ENCODE data around the gene ZFPL1.

ZFPL1 gene

GRCh38 chr11:65083834-65084597 lies at the start of gene ZFPL1, which contains the start of gene CDCA5:
ZFPL1 (plus strand) TSS chr11:65084222; CDS start chr11:65084699, 477 bp downstream.
CDCA5 (minus strand) TSS chr11:65084040; CDS start chr11:65083978, 62 bp downstream.
- DNase-seq (ENCODE audit: low spot score): peak; percentile 99

DNA sequence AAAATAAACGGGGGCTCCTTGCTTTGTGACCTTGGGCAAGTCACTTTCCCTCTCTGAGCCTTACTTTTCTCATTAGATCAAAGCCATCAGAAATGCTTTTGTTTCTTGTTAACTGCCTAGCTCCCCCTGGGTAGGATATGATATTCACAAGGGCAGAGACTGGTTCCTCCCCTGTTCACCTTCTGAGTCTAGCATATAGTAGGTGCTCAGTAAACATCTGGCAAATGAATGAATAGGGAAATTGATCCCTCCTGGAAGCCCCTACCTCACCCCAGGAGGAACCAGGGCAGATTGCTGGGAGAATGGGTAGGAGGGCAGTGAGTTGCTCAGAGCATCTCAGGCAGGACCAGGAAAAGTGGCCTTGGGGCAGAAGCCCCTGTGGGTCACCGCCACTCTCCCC lies 49.6 kb upstream of the ZFPL1 start:
- no peak for DNase-seq (ENCODE audit: low spot score)

DNA sequence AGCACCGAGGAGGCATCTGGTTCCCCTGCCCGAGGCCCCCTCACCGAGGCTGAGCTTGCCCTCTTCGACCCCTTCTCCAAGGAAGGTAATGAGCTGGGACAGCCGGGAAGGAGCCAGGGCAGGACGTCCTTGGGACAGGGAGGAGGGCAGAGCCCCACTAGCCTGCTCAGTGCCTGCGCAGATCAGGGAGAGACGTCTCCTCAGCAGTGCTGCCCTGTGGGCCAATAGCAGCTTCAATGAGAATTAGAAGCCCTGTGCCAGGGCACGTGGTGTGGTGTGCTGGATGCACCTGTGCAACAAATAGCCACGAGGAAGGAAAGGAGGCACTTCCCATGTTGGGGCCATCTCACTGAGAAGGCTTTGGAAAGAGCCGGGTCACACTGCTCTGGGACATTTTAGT lies 48.4 kb upstream of the ZFPL1 start:
- no peak for DNase-seq (ENCODE audit: low spot score)

DNA sequence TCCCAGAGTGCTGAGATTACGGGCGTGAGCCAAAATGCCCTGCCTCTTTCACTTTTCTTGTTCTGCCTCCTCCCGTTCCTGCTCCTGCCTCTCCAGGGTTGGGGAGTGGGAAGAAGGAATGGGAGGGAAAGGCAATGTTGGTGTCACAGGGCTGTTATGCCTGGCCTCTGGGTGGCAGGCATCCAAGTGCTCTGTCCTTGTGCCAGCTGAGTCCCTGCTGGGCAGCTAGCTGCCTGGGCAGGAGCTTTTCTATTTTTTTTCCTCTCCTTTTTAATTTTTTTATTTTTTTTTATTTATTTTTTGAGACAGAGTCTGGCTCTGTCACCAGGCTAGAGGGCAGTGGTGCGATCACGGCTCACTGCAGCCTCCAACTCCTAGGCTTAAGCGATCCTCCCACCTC lies 47.1 kb upstream of the ZFPL1 start:
- no peak for DNase-seq (ENCODE audit: low spot score)

- DNase-seq (ENCODE audit: low spot score): no peak
These were observed 43.5 kb upstream of the ZFPL1 start for GRCh38 chr11:65040520-65040846.

DNA sequence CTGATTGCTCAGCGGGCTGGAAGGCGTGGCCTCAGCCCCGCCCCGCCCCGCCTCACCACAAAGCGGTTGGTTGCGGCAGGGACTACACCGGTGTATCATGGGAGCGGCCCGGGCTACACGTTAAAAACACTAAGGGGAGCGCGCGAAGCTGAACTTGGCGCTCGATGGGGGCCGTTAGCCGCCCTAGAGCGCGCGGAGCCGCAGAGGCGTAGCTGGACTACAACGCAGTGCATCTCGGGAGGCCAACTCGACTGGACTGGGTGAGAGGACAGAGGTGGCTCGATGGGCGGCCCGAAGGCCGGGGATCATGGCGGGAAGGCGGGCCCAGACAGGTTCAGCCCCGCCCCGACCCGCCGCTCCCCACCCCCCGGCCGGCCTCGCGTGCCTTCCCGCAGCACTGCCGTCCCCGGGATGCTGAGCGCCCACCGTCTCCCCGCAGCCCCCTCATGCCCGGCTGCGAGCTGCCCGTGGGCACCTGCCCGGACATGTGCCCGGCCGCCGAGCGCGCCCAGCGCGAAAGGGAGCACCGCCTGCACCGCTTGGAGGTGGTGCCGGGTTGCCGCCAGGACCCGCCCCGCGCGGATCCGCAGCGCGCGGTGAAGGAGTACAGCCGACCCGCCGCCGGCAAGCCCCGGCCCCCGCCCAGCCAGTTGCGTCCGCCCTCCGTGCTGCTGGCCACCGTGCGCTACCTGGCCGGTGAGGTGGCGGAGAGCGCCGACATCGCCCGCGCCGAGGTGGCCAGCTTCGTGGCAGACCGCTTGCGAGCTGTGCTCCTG lies 43.0 kb upstream of the ZFPL1 start, which contains the start of gene SAC3D1:
SAC3D1 (plus strand) TSS at position 364 of the 776 bp plus-strand sequence; CDS start at position 447, 83 bp downstream.
- DNase-seq (ENCODE audit: low spot score): peak; percentile 98

DNA sequence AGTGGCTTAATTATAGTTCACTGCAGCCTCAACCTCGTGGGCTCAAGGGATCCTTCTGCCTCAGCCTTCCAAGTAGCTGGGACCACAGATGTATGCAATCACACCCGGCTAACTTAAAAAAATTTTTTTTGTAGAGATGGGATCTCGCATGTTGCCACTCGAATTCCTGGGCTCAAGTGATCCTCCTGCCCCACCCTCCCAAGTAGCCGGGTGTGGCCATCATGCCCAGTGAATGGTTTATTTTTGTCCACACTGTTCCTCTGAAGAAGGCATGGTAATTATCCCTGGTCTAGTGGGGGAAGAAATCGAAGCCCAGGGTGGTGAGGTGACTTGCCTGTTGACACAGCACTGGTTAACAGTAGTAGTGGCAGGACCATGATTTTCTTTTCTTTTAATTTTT lies 41.1 kb upstream of the ZFPL1 start:
- DNase-seq (ENCODE audit: low spot score): no peak

GRCh38 chr11:65043881-65044501 lies 40.0 kb upstream of the ZFPL1 start:
- no peak for DNase-seq (ENCODE audit: low spot score)

DNA sequence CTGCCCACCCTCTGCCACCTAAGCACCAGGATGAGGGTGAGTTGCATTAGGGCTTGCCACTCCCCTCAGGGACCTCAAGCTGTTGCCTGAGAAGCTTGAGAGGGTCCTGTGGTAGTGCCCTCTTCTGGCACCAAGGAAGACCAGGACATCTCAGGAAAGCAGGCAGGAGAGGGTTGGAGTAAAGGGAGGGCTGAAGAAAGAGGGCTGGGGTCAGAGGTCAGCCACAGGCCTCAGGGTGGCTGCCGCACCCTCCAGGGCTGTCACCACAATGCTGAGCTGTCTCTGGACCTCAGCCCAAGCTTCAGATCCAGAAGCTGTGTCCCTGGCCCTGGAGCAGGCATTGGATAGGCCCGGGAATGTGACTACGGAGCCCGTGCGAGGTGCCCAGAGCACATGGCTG lies 39.0 kb upstream of the ZFPL1 start:
- DNase-seq (ENCODE audit: low spot score): no peak

DNA sequence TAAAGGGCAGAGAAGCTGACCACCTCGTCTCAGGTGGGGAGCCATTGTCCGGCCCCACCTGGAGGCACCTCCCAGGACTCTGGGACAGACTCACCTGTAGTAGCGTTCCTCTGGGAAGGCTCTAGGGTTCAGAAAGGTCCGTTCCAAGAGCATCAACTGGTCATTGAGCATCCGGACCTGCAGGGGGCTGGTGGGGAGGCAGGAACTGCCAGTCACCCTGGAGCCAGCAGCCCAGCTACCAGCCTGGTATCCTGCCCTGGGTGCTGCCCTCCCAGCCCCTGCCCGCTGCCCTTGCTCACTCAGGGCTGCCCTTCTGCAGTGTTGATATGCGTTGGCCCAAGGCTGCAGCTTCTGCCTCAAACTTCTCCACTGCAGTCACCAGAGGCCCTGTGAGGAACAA lies 38.3 kb upstream of the ZFPL1 start:
- DNase-seq (ENCODE audit: low spot score): no peak

DNA sequence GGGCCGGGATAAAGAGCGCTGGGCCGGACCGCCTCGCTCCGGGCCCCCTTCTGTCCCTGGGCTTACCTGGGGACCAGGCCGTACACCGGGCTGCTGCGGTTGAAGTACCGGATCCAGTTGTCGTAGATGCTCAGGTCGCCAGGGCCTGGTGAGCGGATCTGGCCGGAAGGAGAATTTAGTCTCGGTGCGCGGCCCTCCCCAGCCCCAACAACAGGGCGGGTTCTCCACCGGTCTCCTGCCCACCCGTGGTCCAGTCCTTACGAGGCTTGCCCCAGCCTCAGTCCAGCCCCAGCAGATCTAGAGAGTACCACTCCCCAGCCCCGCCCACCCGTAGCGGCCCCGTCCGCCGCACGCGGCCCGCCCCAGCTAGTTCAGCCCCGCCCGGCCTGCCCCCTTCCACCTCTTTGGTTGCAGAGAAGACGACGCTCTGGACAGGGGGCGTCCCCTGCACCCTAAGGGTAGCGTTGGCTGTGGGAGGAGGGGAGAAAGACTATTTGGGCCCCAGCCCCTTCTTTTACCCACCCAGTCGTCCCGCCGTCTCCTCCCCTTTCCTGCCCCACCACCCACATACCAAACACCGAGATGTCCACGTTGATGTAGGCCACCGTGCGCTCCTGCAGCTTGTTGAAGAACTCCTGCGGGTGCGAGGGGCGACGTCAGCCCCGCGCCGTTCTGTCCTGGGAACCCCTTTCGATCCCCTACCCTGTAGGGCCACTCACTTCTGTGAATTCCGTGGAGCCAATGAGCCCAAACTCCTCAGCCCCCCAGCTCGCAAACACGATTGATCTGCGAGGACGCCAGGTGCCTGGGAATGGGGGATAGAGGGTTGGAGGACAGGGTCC lies 36.2 kb upstream of the ZFPL1 start:
- DNase-seq (ENCODE audit: low spot score): peak; percentile 70

DNA sequence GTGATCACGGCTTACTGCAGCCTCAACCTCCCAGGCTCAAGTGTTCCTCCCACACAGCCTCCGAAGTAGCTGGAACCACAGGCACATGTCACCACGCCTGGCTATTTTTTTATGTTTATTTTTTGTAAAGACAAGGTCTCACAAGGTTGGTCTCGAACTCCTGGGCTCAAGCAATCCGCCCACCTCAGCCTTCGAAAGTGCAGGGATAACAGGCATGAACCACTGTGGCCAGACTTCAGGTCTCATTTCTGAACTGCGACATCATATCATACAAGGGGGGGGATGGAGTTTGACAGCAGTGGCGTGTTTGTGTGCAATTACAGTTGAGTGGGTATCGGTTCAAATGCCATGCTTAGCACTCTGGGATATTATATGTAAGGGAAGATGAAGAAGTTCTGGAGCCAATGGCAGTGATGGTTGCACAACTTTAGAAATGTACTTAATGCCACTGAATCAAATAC lies 32.6 kb upstream of the ZFPL1 start:
- DNase-seq (ENCODE audit: low spot score): no peak

- DNase-seq (ENCODE audit: low spot score): no peak
These were observed 30.1 kb upstream of the ZFPL1 start for GRCh38 chr11:65053827-65054508.

DNA sequence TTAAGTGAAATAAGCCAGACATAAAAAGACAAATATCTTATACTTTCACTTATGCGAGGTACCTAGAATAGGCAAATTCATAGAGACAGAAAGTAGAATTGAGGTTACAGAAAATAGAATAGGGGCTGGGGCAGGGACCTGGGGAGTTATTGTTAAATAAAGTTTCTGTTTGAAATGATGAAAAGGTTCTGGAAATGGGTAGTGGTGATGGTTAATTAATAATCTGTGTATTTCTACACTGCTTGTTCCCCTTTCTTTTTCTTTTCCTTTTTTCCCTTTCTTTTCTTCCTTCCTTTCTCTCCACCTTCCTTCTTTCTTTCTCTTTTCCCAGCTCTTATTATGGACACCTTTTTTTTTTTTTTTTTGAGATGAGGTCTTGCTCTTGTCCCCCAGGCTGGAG lies 28.5 kb upstream of the ZFPL1 start:
- DNase-seq (ENCODE audit: low spot score): no peak

DNA sequence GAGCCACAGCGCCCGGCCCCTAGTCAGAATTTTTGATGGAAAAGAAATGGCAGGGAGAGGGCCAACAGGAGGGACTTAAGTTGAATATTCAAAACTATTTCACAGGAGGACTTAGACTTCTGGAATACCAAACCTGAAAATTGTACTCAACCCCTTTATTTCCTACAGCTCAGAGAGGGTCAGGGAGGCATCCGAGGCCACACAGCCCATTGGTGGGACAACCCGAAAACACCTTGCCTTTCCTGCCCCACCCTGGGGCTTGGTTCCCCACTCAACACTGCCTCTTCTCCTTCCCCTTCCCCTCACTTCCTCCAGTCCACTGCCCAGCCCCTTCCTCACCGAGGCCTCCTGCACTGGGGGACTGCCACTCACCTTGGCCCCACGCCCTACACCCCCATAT lies 27.0 kb upstream of the ZFPL1 start:
- no peak for DNase-seq (ENCODE audit: low spot score)

DNA sequence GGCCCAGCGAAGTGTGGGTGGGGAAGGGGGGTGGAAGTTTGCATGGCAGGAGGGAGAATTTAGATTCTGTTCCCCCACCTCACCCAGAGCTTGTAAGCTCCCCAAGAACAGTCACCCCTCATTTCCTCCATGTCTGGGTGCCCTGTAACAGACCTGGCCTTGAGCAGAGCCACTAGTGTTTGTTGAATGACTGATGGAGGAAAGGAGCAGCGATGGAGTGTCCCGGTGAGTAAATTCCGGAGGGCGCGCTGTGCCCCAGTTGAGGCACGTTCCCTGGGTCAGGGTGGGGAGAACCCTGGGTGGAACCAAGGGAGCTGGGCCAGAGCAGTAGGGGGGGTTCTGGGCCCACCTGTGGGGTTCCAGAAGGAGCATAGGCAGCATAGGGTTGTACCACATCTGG lies 26.5 kb upstream of the ZFPL1 start:
- no peak for DNase-seq (ENCODE audit: low spot score)

DNA sequence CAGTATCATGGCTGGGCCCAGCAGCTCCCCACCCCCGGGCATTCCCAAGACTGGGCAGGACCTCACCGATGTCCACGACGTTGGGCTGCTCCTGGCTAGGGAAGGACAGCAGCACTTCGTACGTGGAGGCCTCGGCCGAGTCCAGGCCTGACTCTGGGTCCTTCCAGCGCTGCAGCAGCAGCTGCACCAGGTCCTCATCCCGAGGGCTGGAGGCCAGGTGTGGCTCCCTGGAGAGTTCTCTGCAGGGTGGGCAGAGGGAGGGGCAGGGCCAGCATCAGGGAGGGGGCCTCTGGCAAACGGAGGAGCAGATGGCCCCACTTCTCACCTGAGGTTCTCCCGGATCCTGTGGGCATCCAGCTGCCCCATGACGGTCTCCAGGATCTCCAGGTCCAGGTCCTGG lies 26.0 kb upstream of the ZFPL1 start:
- no peak for DNase-seq (ENCODE audit: low spot score)

GRCh38 chr11:65058419-65059054 lies 25.5 kb upstream of the ZFPL1 start, which contains the start of gene NAALADL1:
NAALADL1 (minus strand) TSS chr11:65058553; CDS start chr11:65058521, 32 bp downstream.
- DNase-seq (ENCODE audit: low spot score): no peak

DNA sequence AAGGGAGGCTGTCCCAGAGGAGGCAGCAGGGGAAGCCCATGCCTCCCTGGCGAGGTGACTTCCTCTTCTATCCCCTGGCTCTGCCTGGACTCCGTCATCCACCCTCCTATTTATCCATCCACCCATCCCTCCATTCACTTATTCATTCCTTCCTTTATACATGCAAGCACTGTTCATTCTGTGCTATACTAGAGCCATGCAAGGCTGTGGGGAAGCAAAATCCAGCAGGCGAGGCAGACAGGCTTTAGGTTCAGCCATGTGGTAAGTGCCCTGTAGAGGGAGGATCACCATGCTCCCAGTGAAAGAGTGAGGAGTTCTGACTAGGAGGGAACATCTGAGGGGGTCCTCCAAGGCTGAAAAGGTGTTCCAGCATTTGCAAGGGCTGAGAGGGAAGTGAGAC lies 24.5 kb upstream of the ZFPL1 start:
- no peak for DNase-seq (ENCODE audit: low spot score)

- no peak for DNase-seq (ENCODE audit: low spot score)
These were observed 23.8 kb upstream of the ZFPL1 start for GRCh38 chr11:65059959-65060824.
